Breast epithelium (tissue), 4 donors: ENCODE results near the gene RPL39L. TPM values are rescaled to one million over a fixed set of nuclear protein-coding genes. Genes with fewer than 3 reads are reported as not detected.

Experiments used
- DNase-seq, 2 donors: peaks; one replicate each; pipeline ENCODE4 v3.0.0-alpha.2; 2019; ENCODE audit warnings: low spot score in 2 of 2
- H3K27ac ChIP-seq, 2 donors: fragments of 200-600 bp; sonication (generic) in 1 of 2; one replicate each; pipeline ENCODE4 v1.5.1; 2016 to 2019; ENCODE audit warnings: mild to moderate bottlenecking in 1 of 2
- H3K27me3 ChIP-seq, 2 donors: fragments of 200-600 bp; sonication (generic) in 1 of 2; one replicate each; pipeline versions ENCODE4 v1.5.1 to v1.6.0; 2017 to 2019; ENCODE audit warnings: control low read depth in 1 of 2, mild to moderate bottlenecking in 1 of 2
- H3K36me3 ChIP-seq: fragments of 200-600 bp; one replicate; pipeline ENCODE4 v1.5.1; 2019
- H3K4me1 ChIP-seq, 2 donors: fragments of 200-600 bp; sonication (generic); one replicate each; pipeline ENCODE4 v1.5.1; 2016 to 2019; ENCODE audit warnings: control low read depth in 1 of 2
- H3K4me3 ChIP-seq, 3 donors: fragments of 200-600 bp; sonication (generic); 1 replicate in 2 of 3; 2 replicates in 1 of 3; pipeline ENCODE4 v1.5.1; 2016 to 2019; ENCODE audit warnings: mild to moderate bottlenecking in 3 of 3, moderate library complexity in 2 of 3
- H3K9me3 ChIP-seq, 2 donors: fragments of 200-600 bp; sonication (generic) in 1 of 2; one replicate each; pipeline ENCODE4 v1.5.1; 2016 to 2019; ENCODE audit warnings: control low read depth in 1 of 2
- CTCF ChIP-seq, 3 donors: fragments of 450-650 bp; IDR thresholded peaks; one replicate each; pipeline ENCODE4 v1.5.1; 2016 to 2017; ENCODE audit warnings: antibody characterized with exemption in 3 of 3, mild to moderate bottlenecking in 3 of 3, moderate library complexity in 3 of 3
- POLR2A ChIP-seq: fragments of 450-650 bp; IDR thresholded peaks from one replicate; pipeline ENCODE4 v1.6.1; 2016; ENCODE audit warnings: antibody characterized with exemption, mild to moderate bottlenecking, moderate library complexity
- POLR2AphosphoS5 ChIP-seq, 3 donors: sonication (generic); formaldehyde crosslinking; IDR thresholded peaks; one replicate each; pipeline ENCODE4 v1.6.1; 2017; ENCODE audit warnings: antibody characterized with exemption in 3 of 3
- intact Hi-C: fragments of 100-400 bp; cut with DNase I; formaldehyde crosslinking; loops from one replicate; pipeline ENCODE4 v1.15.1; 2023; ENCODE audit warnings: low total_unique reads
- total RNA-seq, 3 donors: library from RNA; depleted of rRNA; stranded (reverse); fragments of >200 nt; gene quantifications; one replicate each; pipeline ENCODE4 v1.1.0, GENCODE V29; 2016

Gene RPL39L
- total RNA-seq, 3 donors from 2014 or later = 5.4 to 15.4 (median 14.6) TPM

- H3K4me3 ChIP-seq = no peak overlapping the region
- TF ChIP-seq POLR2AphosphoS5 (IDR thresholded peaks at IDR 0.05) = no peak
- TF ChIP-seq CTCF (IDR thresholded peaks at IDR 0.05) = no peak
- TF ChIP-seq POLR2A = no peak
- peaks cover 9% of the 10 kb centered on the region in 2 donors for H3K9me3 ChIP-seq
- intact Hi-C loops = no loop called here
- no peak for DNase-seq
- no peaks in the 10 kb centered on the region for H3K4me1 ChIP-seq
- H3K36me3 ChIP-seq = no peaks in the 10 kb centered on the region
- H3K27ac ChIP-seq = no peak overlapping the region
- H3K27me3 ChIP-seq = no peaks in the 10 kb centered on the region
These were observed 22.3 kb upstream of the RPL39L start for GRCh38 chr3:187161556-187161955.

- H3K27ac ChIP-seq = no peak overlapping the region
- intact Hi-C loops = no loop called here
- H3K27me3 ChIP-seq = no peaks in the 10 kb centered on the region
- peaks cover 0 to 7% of the 10 kb centered on the region in 2 donors for H3K9me3 ChIP-seq
- H3K36me3 ChIP-seq = no peaks in the 10 kb centered on the region
- no peak for DNase-seq
- no peak for TF ChIP-seq CTCF (IDR thresholded peaks at IDR 0.05)
- no peak for TF ChIP-seq POLR2A
- no peak for TF ChIP-seq POLR2AphosphoS5 (IDR thresholded peaks at IDR 0.05)
- H3K4me3 ChIP-seq = no peak overlapping the region
- no peaks in the 10 kb centered on the region for H3K4me1 ChIP-seq
These were observed 11.3 kb upstream of the RPL39L start for GRCh38 chr3:187150599-187150998.

GRCh38 chr3:187150186-187150585 is 10.9 kb upstream of the RPL39L start:
- H3K4me1 ChIP-seq = no peaks in the 10 kb centered on the region
- no peak overlapping the region for H3K4me3 ChIP-seq
- no peaks in the 10 kb centered on the region for H3K36me3 ChIP-seq
- H3K27me3 ChIP-seq = no peaks in the 10 kb centered on the region
- no peak for TF ChIP-seq CTCF (IDR thresholded peaks at IDR 0.05)
- TF ChIP-seq POLR2A = no peak
- no peak for TF ChIP-seq POLR2AphosphoS5 (IDR thresholded peaks at IDR 0.05)
- H3K9me3 ChIP-seq = peaks cover 4 to 11% of the 10 kb centered on the region in 2 donors
- intact Hi-C loops = no loop called here
- DNase-seq = no peak
- H3K27ac ChIP-seq = peak overlapping the region in 1 of 2 donors; percentile 19

GRCh38 chr3:187146389-187146788 is 7.1 kb upstream of the RPL39L start:
- H3K4me3 ChIP-seq = no peak overlapping the region
- no peaks in the 10 kb centered on the region for H3K27me3 ChIP-seq
- DNase-seq = no peak
- H3K27ac ChIP-seq = no peak overlapping the region
- TF ChIP-seq CTCF (IDR thresholded peaks at IDR 0.05) (no peak), POLR2A (no peak), POLR2AphosphoS5 (IDR thresholded peaks at IDR 0.05) (no peak)
- intact Hi-C loops = no loop called here
- no peaks in the 10 kb centered on the region for H3K4me1 ChIP-seq
- no peaks in the 10 kb centered on the region for H3K36me3 ChIP-seq
- H3K9me3 ChIP-seq = peaks cover 8 to 9% of the 10 kb centered on the region in 2 donors

- H3K9me3 ChIP-seq = peaks cover 8 to 9% of the 10 kb centered on the region in 2 donors
- TF ChIP-seq POLR2A (no peak), POLR2AphosphoS5 (IDR thresholded peaks at IDR 0.05) (no peak), CTCF (IDR thresholded peaks at IDR 0.05) (no peak)
- no peaks in the 10 kb centered on the region for H3K27me3 ChIP-seq
- H3K27ac ChIP-seq = no peak overlapping the region
- H3K4me1 ChIP-seq = no peaks in the 10 kb centered on the region
- H3K4me3 ChIP-seq = no peak overlapping the region
- no peaks in the 10 kb centered on the region for H3K36me3 ChIP-seq
- intact Hi-C loops = no loop called here
- no peak for DNase-seq
These were observed 6.0 kb upstream of the RPL39L start for GRCh38 chr3:187145149-187145895.
